HG03066 (cell line): Measurements from ENCODE around the gene CAPZB.
"Not testable (repeated sequence)": the region's sequence is repeated elsewhere in the genome, so short reads cannot be mapped to it uniquely, and the experiment has no call there.

Experiments used
- ATAC-seq: cut with Tn5 transposase; IDR thresholded peaks from one replicate; pipeline ENCODE4 v1.9.1; 2021; ENCODE audit warnings: low read depth; ENCODE audit not compliant: unreplicated experiment

CAPZB gene

GRCh38 chr1:19317126-19317910 lies 168.0 kb downstream of the CAPZB start:
- ATAC-seq, result no peak

DNA sequence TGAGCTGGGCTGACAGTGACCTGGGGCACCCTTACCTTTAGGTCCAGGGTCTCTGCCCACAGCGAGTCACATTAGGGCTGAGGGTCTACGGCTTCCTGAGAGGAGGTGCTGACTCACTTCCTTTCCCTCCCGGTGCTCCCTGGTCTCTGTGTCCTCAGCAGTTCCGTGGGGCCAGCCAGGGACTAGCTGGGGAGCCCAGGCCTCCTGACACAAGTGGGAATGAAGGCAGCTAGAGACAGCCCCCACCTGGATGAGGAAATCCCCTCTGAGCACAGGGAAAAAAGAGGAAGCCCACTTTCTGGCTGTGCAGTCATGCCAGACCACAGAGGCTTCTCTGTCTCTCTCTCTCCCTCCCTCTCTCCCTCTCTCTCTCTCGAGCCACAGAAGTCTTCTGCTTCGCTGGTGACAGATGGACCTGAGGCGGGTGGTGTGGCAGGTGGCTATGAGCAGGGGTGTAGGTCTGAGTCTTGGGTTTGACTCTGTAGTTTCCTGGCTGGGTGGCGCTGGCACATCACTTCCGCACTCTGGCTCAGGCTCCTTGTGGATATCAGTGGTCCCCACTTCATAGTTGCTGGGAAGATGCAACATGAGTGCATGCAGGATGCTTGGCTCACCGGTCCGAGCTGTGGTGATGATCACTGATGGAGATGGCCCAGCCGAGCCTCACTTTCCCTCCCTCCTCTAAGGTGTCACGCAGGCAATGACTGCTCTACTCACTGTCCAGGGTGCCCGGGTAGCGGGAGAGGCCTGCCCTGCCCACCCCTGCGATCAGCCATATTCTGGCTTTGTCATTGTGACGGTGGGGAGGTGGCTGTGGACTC lies 169.8 kb downstream of the CAPZB start:
- no peak for ATAC-seq

DNA sequence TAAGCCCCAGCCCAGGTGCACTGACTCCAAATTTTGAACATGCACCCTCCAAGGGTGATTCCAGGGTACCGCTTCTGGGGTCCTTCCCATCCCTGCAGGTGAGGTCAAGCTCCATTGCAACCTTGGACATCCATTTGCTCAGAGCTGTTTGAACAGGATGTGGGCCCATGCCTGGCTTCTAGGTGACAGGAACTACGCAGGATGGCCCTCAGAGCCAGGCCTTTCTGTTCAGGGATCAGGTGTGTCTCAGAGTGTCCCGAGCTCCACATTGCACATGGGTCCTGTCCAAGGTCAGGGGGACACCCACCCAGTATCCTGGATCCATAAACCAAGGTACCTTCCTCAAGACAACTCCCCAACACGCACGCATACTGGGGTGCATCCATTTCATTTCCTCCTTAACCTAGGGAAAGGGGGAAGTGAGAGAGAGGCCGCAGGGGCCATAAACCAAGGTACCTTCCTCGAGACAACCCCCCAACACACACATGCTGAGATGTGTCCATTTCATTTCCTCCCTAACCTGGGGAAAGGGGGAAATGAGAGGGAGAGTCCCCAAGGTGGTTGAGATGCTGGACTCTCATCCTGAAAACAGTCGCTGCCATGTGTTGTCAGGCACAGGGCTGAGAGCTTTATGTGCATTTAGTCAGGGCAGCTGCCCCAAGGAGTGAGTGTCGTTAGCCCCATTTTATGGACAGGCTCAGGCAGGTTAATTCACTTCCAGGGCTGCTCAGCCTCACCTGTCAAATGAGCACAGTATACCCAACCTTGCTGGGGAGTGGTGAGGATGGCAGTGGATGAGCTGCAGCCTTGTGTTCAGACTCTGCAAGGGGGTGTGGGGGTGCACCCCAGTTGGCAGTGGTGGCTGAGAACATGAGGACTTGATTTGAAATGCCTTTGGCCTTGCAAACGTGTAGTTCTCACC lies 171.1 kb downstream of the CAPZB start:
- no peak for ATAC-seq

DNA sequence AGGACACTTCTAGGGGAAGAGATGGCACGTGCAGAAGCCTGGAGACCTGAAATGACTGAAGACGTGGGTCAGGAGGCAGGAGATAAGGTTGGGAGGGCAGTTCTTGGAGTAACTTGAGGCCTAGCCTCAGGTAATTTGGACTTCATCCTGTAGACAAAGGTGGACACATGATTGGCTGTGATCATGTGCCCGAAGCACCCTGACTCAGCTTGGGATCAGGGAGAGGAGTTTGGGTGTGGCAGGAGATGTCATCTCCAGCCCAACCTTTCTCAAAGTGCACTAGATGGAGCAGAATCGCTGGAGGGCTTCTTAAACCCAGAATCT lies 171.7 kb downstream of the CAPZB start:
- no peak for ATAC-seq

DNA sequence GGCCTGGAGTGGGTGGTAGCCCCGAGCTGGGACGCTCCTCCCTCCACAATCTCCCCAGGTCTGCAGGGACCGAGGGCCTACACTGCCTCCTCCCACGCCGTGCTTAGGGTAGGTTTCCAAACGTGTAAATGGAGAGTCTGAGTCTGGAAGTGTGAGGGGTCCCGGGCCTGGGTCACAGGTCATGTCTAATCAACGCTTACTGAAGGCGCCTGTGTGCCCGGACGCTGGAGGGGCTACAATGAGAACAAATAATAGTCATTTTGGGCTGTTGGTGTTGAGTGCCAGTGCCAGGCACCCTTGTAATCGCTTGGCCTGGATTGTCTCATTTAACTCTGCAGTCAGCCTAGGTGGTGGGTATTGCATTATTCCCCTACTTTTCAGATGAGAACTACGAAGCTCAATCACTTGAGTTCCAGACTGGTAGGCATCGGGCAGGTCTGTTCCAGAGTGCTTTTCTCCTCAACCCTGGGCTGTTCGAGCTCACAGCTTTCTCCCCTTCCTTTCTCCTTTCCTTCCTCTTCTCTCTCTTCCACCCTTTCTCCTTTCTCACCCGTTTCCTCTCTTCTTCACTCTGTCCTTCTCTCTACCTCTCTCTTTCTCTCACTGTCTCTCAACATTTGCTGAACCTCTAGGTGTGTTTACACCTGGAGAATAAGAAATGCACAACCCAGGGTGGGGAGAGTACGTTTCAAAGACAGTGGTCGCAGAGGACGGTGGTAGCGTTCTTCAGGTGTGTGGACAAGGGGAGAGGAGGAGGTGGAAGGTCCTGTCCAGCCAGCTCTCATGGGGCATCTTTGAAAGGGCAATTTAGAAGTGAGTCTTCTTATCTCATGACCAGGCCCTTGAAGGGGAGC lies 172.3 kb downstream of the CAPZB start:
- peak; percentile 22 for ATAC-seq

- peak; percentile 66 for ATAC-seq
These were observed 173.2 kb downstream of the CAPZB start, which contains the start of the genes AKR7A2 and SLC66A1 for GRCh38 chr1:19311931-19312781. Gene AKR7A2 (minus strand): TSS chr1:19312144. CDS start chr1:19312124, 20 bp downstream. Gene SLC66A1 (plus strand): TSS chr1:19312326. CDS start chr1:19317678, 5,352 bp downstream.

- ATAC-seq, result no peak
These were observed 173.8 kb downstream of the CAPZB start for GRCh38 chr1:19311503-19311930.

DNA sequence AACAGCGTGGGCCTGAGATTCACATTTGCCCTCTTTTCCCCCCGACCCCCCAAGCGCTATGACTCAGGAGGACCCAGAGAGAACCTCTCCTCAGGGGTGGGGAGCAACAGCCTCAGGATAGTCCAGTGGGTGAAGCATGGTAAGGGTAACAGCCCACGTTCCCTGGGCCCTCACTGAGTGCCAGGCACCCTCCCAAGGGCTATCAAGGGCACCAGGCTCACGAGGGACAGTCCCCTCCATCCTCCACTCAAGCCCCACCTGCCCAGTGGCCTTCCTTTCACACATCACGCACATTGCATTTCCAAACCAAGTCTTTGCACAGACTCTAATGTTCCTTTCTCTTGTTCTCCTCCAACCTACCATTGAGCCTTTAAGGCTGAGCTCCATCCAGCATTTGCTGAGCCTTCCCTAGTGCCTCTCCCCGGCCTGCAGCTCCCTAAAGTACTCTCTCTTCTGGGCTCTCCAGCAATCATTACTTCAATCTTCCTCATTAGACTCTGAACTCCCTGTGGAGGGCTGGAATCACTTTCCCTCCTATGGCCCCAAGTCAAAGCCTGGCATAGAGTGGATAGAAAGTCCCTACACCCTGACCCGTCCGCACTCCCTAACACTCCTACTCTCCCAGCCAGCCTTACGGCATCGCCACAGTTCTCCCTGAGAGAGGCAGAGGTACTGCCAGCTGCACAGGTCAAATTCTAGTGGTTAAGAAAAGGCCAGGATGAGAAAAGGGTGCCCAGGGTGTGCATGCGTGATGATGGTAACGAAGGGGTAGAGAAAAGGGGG lies 174.4 kb downstream of the CAPZB start:
- no peak for ATAC-seq

GRCh38 chr1:19310061-19310460 lies 175.3 kb downstream of the CAPZB start:
- ATAC-seq, result no peak

- ATAC-seq, result no peak
These were observed 176.1 kb downstream of the CAPZB start for GRCh38 chr1:19309123-19309813.

DNA sequence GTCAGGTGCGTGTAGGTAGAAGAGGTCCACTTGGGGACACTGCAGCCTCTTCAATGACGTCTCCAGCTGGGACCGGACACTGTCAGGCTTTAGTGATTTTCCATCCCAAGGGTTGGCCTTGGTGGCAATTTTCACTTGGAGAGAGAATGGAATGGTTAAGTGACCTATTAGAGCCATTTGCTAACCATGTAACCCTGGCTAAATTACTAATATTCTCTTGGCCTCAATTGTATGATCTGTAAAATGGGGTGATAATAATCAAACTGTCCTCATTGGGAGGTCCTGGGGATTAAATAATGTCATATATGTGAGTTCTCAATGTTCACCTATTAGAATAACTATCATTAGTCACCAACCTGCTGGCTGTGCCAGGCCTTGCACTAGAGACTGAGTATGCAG lies 176.8 kb downstream of the CAPZB start:
- ATAC-seq, result no peak

GRCh38 chr1:19307794-19308508 lies 177.4 kb downstream of the CAPZB start:
- ATAC-seq, result no peak

GRCh38 chr1:19306941-19307340 lies 178.4 kb downstream of the CAPZB start:
- no peak for ATAC-seq

GRCh38 chr1:19305880-19306279 lies 179.5 kb downstream of the CAPZB start:
- ATAC-seq, result no peak

GRCh38 chr1:19304081-19304480 lies 181.3 kb downstream of the CAPZB start:
- ATAC-seq, result not testable (repeated sequence)

DNA sequence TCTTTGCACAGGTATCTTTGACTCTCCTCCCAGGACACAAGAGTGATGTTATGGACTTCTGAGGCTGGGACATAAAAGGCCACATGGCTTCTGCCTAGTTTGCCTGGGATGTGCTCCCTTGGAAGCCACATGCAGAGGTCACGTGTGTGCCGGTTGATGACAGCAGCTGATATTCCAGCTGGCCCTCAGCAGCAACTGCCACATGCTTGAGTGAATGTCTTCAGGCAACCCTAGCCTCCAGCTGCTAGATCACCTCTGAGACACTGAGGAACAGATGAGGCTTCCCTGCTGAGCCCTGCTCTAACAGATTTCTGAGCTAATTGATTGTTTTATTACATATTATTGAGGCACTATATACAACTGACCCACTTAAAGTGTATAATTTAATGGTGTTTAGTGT lies 185.1 kb downstream of the CAPZB start:
- no peak for ATAC-seq

GRCh38 chr1:19294638-19295037 lies 190.7 kb downstream of the CAPZB start:
- no peak for ATAC-seq
